ENCODE measurements around the gene CPNE4. TPM values are rescaled to one million over a fixed set of nuclear protein-coding genes. Genes with fewer than 3 reads are reported as not detected.

CPNE4 gene
- total RNA-seq, 1 experiment from 2014 or later: 5.7 TPM

- no peak overlapping the region for H3K27ac ChIP-seq (ENCODE audit: low read depth, low read length, poor library complexity, severe bottlenecking)
- H3K27me3 ChIP-seq (replicated peaks; ENCODE audit: insufficient read depth, low read depth, low read length, poor library complexity): peaks cover 2% of the 10 kb centered on the region
- H3K9me3 ChIP-seq (ENCODE audit: low read depth, low read length, poor library complexity, severe bottlenecking): no peaks in the 10 kb centered on the region
- no peak overlapping the region for H3K4me3 ChIP-seq (ENCODE audit: low read depth, low read length, poor library complexity, severe bottlenecking)
- H3K4me1 ChIP-seq (ENCODE audit: insufficient read depth, low read length, poor library complexity, severe bottlenecking): no peaks in the 10 kb centered on the region
- no TSS peak for BruUV-seq (replicated peaks)
- TF ChIP-seq CTCF (conservative IDR thresholded peaks at IDR 0.05; ENCODE audit: low read depth, low read length): peak; percentile 30; the same call in 1 of the 2 replicates
- no peak for TF ChIP-seq EZH2 (IDR thresholded peaks at IDR 0.05; ENCODE audit: borderline replicate concordance, low read depth, low read length, poor library complexity, severe bottlenecking)
- peak; percentile 24 for DNase-seq (ENCODE audit: low spot score)
- intact Hi-C loops (cut with micrococcal nuclease; ENCODE audit: unreplicated experiment): no loop called here
- ChIA-PET POLR2A (ENCODE audit: low non-redundant PET) (no interaction called here), CTCF (no interaction called here)
- no peaks in the 10 kb centered on the region for H3K36me3 ChIP-seq (ENCODE audit: insufficient read depth, low read length, poor library complexity, severe bottlenecking)
Measured at GRCh38 chr3:131568460-131568859, 466.4 kb downstream of the CPNE4 start.

GRCh38 chr3:131564812-131565211, 470.0 kb downstream of the CPNE4 start:
- no peak for DNase-seq (ENCODE audit: low spot score)
- intact Hi-C loops (cut with micrococcal nuclease; ENCODE audit: unreplicated experiment): no loop called here
- Histone ChIP-seq H3K36me3 (ENCODE audit: insufficient read depth, low read length, poor library complexity, severe bottlenecking) (no peaks in the 10 kb centered on the region), H3K9me3 (ENCODE audit: low read depth, low read length, poor library complexity, severe bottlenecking) (no peaks in the 10 kb centered on the region), H3K4me3 (ENCODE audit: low read depth, low read length, poor library complexity, severe bottlenecking) (no peak overlapping the region), H3K4me1 (ENCODE audit: insufficient read depth, low read length, poor library complexity, severe bottlenecking) (peaks cover 7% of the 10 kb centered on the region), H3K27ac (ENCODE audit: low read depth, low read length, poor library complexity, severe bottlenecking) (no peak overlapping the region), H3K27me3 (replicated peaks; ENCODE audit: insufficient read depth, low read depth, low read length, poor library complexity) (no peaks in the 10 kb centered on the region)
- no TSS peak for BruUV-seq (replicated peaks)
- POLR2A ChIA-PET (ENCODE audit: low non-redundant PET): no interaction called here
- CTCF ChIA-PET: no interaction called here
- TF ChIP-seq CTCF (conservative IDR thresholded peaks at IDR 0.05; ENCODE audit: low read depth, low read length): no peak
- no peak for TF ChIP-seq EZH2 (IDR thresholded peaks at IDR 0.05; ENCODE audit: borderline replicate concordance, low read depth, low read length, poor library complexity, severe bottlenecking)

- Histone ChIP-seq H3K9me3 (ENCODE audit: low read depth, low read length, poor library complexity, severe bottlenecking) (no peaks in the 10 kb centered on the region), H3K4me1 (ENCODE audit: insufficient read depth, low read length, poor library complexity, severe bottlenecking) (peaks cover 7% of the 10 kb centered on the region), H3K4me3 (ENCODE audit: low read depth, low read length, poor library complexity, severe bottlenecking) (no peak overlapping the region), H3K27ac (ENCODE audit: low read depth, low read length, poor library complexity, severe bottlenecking) (no peak overlapping the region), H3K36me3 (ENCODE audit: insufficient read depth, low read length, poor library complexity, severe bottlenecking) (no peaks in the 10 kb centered on the region), H3K27me3 (replicated peaks; ENCODE audit: insufficient read depth, low read depth, low read length, poor library complexity) (no peaks in the 10 kb centered on the region)
- CTCF ChIA-PET: no interaction called here
- peak; percentile 79 for DNase-seq (ENCODE audit: low spot score)
- TF ChIP-seq CTCF (conservative IDR thresholded peaks at IDR 0.05; ENCODE audit: low read depth, low read length) (no peak), EZH2 (IDR thresholded peaks at IDR 0.05; ENCODE audit: borderline replicate concordance, low read depth, low read length, poor library complexity, severe bottlenecking) (no peak)
- intact Hi-C loops (cut with micrococcal nuclease; ENCODE audit: unreplicated experiment): no loop called here
- no TSS peak for BruUV-seq (replicated peaks)
- POLR2A ChIA-PET (ENCODE audit: low non-redundant PET): no interaction called here
Measured at GRCh38 chr3:131561511-131561910, 473.3 kb downstream of the CPNE4 start.

All from A673 (cell line).